HG03175 (cell line): ENCODE data around the gene STYXL2.

Experiments
- ATAC-seq: cut with Tn5 transposase; IDR thresholded peaks from one replicate; pipeline ENCODE4 v1.9.1; 2021; ENCODE audit warnings: mild to moderate bottlenecking, moderate library complexity; ENCODE audit not compliant: unreplicated experiment

STYXL2 gene

DNA sequence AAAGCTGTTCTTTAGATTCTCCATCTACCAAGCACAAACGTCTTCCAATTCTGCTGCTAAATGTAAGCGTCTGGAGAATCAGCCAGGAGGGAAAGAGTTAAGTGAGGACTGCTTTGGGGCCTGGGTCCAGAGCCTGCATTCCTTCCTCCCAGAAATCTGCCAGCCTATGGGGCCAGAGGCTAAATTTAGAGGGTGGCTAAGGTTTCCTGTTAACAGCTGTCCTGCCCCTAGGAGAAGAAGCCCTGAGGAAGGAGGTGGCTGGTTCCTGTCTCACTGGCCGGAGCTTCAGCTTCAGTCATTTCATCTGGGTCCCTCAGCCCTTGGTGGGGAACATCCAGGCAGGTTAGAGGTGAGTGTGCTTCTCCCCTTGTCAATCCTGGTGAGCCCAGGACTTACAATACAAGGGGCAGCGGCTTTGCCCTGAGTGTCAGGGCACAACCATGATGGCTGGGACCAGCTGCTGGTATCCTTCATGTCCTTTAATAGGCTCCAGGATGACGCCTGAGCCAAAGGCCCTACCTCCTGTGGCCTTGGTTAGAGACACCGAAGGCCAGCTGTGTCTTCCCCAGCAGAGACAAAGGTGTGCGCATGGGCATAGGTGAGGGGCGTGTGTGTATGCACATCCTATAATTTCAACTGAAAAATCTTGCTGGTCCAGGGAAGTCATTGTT is at the start of gene STYXL2:
TSS of gene STYXL2 (plus strand) at position 230 of the 671 bp plus-strand sequence. CDS start 775 bp downstream, outside the sequence.
- ATAC-seq = no peak

DNA sequence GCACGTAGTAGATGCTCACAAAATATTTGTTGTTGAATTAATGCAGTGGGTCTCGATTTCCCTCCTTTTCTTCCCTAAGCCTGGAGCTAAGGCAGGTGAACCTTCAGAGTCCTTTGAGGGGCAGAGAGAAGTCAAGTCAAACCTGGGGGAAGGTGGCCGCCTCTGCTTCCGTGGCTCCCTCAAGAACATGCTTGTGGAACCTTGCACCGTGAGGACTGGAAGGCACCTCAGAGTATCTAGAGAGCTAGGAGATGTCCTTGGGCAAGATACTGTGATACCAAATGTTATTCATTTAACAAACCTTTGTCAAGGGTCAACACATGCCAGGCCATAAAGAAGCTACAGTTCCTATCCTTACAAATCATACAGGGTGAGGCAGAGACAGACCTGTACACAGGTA is 42.0 kb upstream of the STYXL2 start:
- no peak for ATAC-seq

DNA sequence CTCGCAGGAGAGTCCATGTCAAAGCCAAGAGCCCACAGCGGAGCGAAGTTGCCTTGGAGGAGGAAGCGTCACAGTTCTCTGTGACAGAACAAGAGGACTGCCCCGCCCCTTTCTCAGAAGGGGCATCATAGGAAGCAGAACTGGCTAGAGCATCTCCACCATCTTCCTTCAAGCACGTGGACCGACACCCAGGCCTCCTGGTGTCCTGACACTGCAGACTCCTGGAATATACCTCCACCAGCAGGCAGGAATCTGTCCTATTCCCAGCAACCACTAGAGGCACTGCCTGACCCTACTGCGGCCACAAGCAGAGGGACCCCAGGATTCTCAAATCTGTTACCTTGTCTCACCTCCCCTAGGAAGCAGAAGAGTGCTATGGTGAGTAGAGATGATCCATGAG is 41.5 kb upstream of the STYXL2 start:
- ATAC-seq = no peak

DNA sequence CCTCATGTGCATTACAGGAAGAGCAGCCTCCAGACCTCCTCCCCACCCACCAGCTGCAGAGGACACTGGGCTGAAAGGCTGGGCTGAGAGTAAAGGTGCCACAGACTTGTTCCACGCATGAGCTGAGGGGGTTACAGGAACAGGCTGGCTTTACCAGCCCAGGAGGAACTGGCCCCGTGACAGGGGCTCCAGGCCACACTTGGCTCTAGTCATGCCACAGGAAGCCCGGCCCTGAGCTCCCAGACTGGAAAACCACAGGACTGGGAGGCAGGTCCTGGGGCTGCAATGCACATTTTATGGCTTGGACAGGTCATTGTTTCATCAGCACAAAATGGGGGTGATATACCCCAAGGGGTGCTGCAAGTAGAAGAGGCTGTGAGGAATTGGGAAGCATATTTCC is 39.3 kb upstream of the STYXL2 start:
- ATAC-seq = no peak

DNA sequence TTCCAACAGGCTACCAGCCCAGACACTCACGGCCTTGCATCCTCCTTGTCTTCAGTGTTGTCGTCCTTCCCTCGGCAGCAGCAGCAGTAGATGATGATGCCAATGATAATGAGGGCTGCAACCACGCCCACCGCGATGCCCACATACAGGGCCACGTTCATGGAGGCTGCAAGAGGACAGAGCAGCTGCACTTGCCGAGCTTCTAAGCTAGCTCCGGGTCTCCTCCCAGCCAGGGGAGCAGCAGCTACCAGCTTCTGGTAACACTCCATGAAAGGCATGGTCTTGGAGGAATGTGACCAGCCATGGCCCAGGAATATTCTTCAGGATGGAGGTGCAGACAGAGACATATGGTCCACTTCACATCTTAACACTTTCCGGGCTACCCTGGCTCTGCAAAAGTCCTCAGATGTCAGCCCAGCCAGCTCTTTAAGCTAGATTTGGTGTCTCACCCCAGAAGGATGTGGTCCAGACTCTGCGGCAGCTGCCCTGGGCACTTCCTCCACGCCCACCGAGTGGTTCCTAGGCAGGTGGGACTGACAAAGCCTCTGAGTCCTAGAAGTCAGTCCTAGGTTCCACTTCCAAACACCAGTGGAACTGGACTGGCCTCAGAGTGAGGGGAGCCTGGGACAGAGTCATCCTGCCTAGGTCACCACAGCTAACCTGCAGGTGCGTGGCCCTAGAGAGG is 38.8 kb upstream of the STYXL2 start:
- ATAC-seq = no peak

DNA sequence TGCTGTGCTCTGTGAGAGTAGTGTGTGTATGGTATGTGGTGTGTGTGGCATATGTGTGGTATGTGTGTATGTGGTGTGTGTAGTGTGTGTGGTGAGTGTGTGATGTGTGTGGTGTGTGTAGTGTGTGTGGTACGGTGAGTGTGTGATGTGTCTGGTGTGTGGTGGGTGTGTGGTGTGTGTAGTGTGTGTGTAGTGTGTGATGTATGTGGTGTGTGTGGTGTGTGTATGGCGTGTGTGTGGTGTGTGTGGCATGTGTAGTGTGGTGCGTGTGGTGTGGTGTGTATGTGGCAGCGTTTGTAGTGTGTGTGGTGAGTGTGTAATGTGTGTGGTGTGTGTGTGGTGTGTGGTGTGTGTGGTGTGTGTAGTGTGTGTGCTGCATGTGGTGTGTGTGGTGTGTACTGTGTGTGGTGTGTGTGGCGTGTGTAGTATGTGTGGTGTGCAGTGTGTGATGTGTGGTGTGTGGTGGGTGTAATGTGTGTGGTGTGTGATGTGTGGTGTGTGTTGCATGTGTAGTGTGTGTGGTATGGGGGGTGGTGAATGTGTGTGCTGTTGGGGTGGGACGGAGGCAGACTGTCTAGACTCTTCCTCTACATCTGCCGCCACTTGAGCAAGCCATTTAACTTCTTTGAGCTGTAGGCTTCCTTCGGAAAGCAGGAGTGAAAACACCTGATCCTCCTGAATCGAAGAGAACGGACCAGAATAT is 37.2 kb upstream of the STYXL2 start:
- ATAC-seq = no peak

DNA sequence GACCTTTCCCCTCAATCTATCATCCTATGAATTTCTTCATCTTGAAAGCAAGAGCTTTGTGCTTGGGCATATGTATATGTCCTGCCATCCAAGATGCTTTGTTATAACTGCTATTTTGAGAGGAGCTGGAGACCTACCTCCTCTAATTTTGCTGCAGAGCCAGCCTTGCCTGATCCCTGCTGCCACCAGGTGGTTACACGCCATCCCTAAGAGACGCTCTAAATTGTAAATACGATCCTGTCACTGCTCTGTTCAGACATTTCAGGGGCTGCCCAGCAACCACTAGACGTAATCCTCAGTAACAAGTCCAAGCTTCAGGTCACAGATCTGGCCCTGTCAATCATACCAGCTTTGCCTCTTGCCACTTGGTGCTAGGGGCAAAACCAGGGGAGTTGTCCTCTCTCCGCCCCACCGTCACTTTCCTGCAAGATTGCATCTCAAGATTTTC is 36.6 kb upstream of the STYXL2 start:
- peak; percentile 54 for ATAC-seq

DNA sequence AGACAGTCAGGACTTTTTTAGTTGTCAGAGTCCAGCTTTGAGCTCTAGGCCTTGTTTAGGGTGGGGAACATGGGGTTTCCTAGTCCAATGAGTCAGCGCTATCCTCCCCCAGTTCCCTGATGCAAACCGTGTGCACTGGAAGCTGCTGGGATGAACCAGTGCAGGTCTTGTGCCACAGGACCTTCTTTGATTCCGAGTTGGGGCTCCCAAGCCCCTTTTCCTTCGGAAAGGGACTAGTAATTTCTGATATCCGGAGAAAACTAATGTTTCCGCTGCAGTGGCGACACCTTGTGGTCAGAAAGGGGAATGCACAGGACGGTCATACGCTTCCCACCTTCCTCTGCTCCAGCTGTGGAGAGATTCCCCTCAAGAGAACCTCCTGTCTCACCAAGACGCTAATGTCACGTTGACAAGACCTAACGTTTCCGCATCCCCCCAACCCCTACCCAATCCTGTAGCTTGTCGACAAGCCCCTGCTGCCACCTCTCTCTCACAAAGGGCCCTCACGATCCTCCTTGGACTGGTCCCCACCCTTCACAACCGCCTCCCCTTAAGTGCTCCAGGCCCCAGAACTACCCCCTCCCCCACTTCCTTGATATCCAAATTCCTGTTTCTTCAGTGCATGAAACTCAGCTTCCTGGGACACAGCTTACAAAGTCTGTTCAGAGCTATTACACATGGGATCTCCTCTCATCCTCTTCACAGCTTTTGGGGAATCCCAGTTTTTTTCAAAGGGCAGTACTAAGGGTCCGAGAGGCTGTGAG is 34.6 kb upstream of the STYXL2 start:
- peak; percentile 48 for ATAC-seq

DNA sequence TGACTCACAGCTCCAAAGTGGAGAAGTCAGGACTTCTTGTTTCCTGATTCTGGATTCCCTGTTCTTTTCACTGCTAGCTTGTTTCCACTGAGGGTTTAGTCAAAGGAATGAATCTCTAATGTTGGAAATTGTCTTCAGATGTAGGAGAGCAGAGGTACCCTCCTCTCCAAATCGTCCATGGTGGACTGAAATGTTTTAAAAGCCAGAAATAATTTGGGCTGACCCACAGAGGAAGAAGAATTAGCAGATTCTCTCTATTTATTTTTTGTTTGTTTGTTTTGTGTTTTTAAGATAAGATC is 34.1 kb upstream of the STYXL2 start:
- no peak for ATAC-seq

DNA sequence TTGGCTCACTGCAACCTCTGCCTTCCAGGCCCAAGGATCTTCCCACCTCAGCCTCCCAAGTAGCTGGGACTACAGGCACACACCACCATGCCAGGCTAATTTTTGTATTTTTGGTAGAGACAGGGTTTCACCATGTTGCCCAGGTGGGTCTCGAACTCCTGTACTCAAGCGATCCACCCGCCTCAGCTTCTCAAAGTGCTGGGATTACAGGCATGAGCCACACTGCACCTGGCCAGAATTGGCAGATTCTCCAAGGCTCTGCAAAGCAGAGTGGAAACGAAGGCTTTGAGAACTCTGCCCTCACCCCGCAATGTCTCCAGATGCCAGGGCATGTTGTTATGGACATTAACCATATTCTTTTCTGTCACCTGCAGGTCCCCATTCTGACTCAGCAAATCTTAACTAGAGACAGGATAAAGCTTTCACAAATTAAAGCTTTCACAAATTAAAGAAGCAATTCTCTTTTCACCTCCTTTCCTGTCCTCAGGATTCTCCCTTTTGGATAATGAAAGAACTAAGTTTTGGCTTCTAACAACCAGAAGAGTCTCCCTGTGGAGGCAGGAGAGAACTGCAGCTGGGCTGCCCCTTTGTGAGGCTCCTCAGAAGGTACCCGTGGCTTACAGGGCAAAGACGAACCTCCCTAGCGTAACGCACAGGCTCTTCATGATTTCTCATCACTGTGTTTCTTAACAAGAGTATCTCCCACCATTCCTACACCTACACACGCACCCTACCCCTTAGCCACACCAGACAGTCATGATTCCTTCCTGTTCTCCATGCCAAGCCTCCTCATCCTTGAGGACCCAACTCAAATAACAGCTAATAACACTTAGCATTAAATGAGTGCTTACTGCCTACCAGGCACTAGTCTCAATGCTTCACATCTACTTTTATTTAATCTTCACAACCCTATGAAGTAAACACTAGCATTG is 33.5 kb upstream of the STYXL2 start:
- no peak for ATAC-seq

DNA sequence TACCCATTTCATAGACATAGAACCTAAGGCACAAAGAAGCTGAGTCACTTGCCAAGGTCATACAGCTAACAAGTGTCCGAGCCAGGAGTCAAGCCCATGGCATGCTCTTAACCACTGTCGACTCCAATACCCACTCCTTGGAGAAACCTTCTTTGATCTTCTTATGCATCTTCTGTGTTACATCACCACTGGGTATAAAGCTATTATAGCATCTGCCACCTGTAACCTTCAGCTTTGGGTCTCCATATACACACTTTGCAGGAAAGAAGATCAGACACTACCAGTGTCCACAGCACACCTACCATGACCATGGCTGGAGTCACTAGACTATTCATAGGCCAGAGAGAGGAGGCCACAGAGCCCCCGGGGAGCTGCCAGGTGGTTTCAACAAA is 32.8 kb upstream of the STYXL2 start:
- no peak for ATAC-seq

DNA sequence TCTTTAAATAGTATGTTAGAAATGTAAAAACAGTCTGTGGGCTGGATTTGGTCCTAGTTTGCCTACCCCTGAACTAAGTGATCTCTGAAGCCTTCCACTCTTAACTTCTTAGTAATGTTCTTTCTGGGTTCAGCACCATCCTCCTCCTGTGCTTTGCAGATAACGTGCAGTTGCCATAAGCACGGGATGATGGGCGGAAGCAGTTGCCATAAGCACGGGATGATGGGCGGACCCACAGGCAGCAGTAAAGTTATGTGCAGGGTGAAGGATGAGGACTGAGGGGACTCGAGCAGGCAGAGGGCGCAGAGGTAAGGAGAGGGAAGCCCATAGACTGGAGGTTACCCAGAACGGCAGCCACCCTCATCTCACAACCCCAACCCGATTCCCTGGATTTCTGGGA is 29.3 kb upstream of the STYXL2 start:
- no peak for ATAC-seq

DNA sequence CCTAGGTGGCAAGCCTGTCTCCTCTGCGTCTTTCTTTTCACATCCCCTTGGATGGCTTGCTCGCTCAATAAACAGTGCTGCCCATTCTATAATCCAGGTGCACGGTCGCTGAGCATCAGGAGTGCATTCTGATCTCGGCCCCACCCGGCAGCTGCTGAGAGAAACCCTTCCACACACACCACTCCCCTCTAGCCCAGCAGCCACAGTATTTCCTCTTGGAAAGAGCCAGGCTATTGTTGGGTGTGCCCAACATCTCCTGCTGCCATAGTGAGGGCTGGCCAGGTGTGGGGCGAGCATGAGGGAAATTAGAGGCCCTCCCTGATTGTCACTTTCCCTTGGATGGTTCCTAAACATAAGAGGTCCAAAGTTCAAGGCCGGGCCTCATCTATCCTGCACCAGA is 28.4 kb upstream of the STYXL2 start:
- ATAC-seq = no peak

DNA sequence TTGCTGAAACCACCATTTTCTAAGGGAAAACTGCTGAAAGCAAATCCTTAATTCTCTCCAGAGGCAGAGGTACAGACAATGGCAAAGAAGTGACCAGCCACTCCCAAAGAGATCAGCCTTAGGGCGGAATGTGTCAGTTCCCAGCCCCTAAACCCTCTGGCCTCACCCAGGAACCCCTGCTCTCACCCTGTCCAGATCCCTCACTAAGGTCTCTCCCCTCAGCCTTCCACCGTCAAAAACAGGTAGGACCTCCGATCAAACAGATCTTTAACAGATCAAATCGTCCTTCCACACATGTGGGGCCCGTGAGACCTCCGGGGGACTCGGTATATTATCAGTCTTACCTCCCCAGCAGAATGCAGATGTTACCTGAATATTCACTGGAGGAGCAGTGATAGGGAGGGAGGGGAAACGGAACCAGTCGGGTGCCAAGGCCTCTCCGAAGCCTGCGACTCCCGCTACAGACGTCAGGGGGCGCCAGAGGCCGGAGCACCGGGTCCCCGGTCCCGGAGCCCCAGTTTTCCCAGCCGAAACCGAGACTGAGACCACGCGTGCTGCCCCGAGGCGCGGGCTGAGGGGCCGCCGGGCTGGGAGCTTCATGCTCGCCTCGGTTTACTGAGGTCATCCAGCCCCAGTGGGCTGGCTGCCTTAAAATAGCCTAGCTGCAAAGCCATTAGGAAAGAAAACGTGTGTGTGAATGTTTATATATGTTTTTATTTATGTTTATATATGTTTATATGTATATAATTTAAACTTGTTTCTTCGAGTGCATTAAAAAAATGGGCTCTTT is 27.3 kb upstream of the STYXL2 start:
- ATAC-seq = peak; percentile 86

DNA sequence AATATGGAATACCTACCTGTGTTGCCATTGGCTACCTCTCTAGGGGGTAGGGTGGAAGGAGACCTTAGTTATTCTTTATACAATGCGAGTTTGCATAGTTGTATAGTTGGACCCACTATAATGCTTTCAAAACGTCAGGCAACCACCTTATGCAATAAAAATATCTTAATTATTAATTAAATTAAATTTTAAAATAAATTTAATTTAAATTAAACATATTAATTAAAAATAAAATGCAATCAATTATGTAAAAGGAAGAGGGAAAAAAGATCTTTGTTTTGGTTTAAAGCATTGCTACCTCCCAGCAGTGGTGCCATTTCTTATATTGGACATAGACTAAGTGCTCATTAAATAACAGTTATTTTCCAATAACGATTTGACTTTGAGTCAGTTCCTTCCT is 26.0 kb upstream of the STYXL2 start:
- no peak for ATAC-seq

DNA sequence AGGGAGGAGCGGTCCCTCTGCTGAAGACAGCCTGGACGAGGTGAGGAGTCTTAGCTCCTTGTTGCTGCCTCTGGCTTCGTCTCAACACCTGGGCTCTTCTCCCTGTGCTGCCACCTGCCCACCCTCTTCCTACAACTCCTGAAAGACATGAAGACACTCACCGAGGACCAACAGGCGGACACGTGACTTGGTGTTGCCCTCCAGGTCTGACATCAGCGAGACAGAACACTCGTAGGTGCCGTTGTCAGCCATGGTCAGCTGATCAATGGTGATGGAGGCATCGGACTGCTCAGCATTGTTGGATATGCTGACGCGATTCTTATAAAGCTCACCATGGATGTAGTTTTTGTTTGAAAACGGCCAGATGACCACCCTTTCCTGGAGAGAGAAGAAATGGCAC is 25.1 kb upstream of the STYXL2 start:
- no peak for ATAC-seq

DNA sequence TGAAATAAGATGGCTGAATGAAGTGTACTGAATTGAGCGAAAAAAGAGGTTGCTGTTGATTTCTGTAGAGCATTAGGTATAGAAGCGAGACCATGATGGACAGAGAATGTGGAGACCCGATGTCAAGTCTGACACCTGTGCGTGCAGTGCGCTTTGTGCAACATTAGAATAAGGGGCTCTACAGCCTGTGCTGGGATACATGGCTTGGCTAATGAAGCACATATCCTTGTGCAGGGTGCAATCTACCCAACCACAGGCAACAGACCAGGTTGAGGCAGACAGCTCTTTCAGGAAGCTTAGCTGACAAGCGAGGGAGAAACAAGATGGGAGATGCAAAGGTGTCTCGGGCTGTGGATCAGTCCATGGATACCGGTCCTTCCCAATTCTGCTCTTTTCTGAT is 22.6 kb upstream of the STYXL2 start:
- ATAC-seq = no peak

DNA sequence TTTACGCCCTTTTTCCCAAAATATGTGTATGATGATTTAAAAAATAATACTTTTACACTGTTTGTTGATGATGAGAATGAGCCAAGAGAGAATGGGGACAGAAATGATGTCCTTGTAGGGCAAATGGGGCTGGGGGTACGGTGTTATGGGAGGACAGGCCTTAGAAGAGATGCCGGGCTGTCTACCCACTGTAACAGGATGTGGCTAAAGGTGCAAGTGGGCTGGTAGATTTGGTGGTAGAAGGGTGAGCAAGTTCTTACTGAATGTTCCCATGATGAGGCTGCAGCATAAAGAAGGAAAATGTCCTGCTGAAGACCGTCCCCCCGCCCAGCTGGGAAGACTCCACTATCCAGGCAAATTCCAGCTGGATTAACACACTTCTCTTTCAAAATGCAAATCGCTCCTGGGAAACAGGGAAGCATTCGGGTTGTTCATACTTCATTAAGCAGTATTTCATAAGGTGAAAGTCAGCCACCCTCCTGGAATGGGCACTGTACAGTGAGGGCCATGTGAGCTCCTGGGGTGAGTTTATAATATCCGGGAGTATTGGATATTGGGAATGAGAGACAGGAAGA is 17.7 kb upstream of the STYXL2 start:
- ATAC-seq = no peak

DNA sequence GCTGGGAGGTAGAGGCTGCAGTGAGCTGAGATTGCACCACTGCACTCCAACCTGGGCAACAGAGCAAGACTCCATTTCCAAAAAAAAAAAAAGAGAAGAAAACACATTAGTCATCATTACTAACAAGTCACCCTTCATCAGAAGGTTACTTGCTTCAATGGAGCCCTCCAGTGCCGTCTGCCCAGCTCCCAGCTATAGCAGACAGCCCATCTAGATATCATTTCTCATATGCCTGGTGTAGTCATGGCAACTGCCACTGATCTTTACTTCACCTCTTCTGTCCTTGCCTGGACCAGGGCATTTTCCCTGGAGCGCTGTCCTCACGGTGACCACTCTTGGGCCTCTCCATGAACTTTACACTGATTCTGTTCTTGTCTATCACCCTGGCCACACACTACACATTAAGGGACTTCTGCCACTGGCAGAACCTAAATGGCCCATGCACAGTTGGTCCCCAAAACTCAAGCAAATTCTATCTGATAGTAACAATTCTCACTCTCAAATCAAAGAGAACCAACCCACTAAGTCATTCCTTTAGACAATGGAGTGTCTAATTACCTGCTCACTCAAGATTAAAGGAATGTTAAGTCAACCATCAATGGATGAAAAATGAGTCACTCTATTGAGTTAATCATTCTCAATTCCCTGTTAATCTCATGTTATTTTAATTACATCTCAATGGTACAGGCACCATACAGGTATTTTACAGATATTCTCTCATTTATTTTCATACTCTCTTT is 16.6 kb upstream of the STYXL2 start:
- no peak for ATAC-seq
